Activated T-helper 2 cell treated with anti-CD3 and anti-CD28 coated beads, Interferon-gamma antibody, Interleukin-2, Interleukin-4, amounts not matched to agents 10 μg/mL and 5 μg/mL and 100 μg/mL, durations not matched to agents 14 hours and 24 hours and 36 hours (primary cell): ENCODE results near the gene GRIK3. TPM values are rescaled to one million over a fixed set of nuclear protein-coding genes. Genes with fewer than 3 reads are reported as not detected.
"Not testable (repeated sequence)": the region's sequence is repeated elsewhere in the genome, so short reads cannot be mapped to it uniquely, and the experiment has no call there.

ENCODE experiments used
- DNase-seq: peaks from one replicate; pipeline ENCODE4 v3.0.0; 2021; ENCODE audit warnings: low spot score
- H3K27ac Mint-ChIP-seq: one replicate; pipeline ENCODE4 v1.8.0; 2021; ENCODE audit warnings: mixed read lengths
- H3K27me3 Mint-ChIP-seq: one replicate; pipeline ENCODE4 v1.8.0; 2021; ENCODE audit warnings: low read depth, mixed read lengths
- H3K36me3 Mint-ChIP-seq: one replicate; pipeline ENCODE4 v1.8.0; 2021; ENCODE audit warnings: low read depth, mixed read lengths
- H3K4me1 Mint-ChIP-seq: one replicate; pipeline ENCODE4 v1.8.0; 2021; ENCODE audit warnings: low read depth, mixed read lengths
- H3K4me3 Mint-ChIP-seq: one replicate; pipeline ENCODE4 v1.8.0; 2021; ENCODE audit warnings: low read depth, mild to moderate bottlenecking, moderate library complexity, mixed read lengths
- H3K9me3 Mint-ChIP-seq: one replicate; pipeline ENCODE4 v1.8.0; 2021; ENCODE audit warnings: mixed read lengths
- intact Hi-C: fragments of 100-400 bp; cut with micrococcal nuclease; formaldehyde crosslinking; loops from one replicate; pipeline ENCODE4 v1.15.1; 2023
- total RNA-seq: library from RNA; stranded (reverse); gene quantifications from 2 replicates; pipeline ENCODE4 v1.2.3, GENCODE V29; 2022

Gene GRIK3
- total RNA-seq, 1 donor from 2014 or later, result not detected

DNA sequence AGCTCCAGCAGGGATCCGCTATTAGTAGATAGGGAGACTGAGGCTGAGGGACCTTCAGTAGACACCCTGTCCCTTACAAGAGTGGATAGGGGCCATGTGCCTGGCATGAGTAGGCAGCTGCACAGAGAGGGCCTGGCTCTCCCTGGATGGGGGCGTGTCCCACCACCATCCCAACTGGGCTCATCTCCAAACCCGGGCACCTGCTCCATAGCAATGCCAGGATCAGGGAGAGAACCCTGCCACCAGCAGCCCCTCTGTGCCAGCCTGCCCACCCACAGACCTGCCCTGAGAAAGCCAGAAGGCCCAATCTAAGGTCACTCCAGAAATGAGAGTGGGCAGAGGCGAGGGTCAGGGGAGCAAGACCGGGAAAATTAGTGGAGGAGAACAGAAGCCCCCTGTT, 121.3 kb downstream of the GRIK3 start:
- Mint-ChIP-seq H3K4me3 (no peak overlapping the region), H3K27me3 (no peaks in the 10 kb centered on the region), H3K36me3 (no peaks in the 10 kb centered on the region), H3K9me3 (no peaks in the 10 kb centered on the region), H3K27ac (no peak overlapping the region), H3K4me1 (no peaks in the 10 kb centered on the region)
- DNase-seq, result no peak
- intact Hi-C loops, result no loop called here

DNA sequence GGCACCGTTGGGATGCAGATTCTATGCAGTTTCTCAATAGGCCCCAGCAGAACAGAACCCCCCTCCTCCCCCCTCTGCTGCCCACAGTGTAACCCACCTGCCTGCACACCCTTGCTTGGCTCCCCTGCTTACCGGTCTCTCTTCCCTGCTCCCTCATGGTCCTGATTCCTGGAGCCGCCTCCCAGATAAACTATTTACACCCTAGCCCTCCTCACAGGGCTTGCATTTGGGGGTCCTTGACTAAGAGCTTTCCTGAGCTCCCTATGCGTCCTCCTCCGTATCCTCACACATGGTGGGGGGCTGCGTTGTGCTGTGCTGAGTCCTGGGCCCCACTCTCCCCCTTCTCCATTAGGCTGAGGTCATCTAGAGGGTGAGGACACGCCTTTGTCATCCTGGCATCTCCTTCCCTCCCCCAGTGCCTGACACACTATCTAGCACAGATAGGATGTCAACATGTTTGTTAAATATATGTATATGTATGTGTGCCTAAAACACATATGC, 121.9 kb downstream of the GRIK3 start:
- H3K9me3 Mint-ChIP-seq, result no peaks in the 10 kb centered on the region
- H3K27ac Mint-ChIP-seq, result no peak overlapping the region
- H3K36me3 Mint-ChIP-seq, result no peaks in the 10 kb centered on the region
- no peaks in the 10 kb centered on the region for H3K27me3 Mint-ChIP-seq
- H3K4me1 Mint-ChIP-seq, result no peaks in the 10 kb centered on the region
- no peak for DNase-seq
- H3K4me3 Mint-ChIP-seq, result no peak overlapping the region
- intact Hi-C loops, result no loop called here

DNA sequence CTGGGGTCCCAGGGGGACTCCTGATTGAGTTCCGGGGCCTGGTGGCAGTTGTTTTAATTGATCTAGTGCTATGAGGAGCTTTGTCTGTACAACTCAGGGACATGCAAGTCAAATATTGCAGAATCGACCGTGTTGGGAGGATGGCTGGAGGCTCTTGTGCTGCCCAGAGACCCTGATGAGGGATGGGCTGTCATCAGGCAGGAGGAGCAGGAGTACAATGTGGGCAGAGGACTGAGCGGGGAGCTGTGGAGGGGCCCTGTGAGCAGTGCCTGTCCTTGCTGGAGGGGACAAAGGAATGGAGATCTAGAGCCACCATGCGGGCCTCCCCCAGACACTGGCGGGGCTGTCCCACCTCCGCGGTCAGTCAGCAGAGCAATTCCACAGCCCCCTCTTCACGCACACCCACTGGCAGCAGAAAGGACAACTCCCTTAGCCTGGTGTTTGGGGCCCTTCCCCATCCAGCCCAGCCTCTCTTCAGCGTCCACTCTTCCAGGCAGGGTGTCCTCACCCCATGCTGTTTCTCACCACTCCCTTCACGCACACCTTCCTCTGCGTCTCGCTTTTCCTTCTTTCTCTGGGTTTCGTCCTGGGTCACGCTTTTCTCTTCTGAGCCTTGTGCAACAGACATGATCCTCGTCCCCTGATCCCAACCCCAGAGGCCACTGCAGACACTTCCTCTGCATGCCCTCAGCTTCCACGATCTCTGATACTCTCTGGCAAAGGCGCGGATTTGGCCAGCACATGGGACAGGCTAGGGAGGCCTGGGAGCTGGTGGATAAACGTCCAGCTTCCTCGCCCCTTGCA, 122.6 kb downstream of the GRIK3 start:
- intact Hi-C loops, result no loop called here
- no peak overlapping the region for H3K4me3 Mint-ChIP-seq
- no peaks in the 10 kb centered on the region for H3K27me3 Mint-ChIP-seq
- DNase-seq, result no peak
- no peaks in the 10 kb centered on the region for H3K9me3 Mint-ChIP-seq
- no peaks in the 10 kb centered on the region for H3K36me3 Mint-ChIP-seq
- H3K4me1 Mint-ChIP-seq, result no peaks in the 10 kb centered on the region
- H3K27ac Mint-ChIP-seq, result no peak overlapping the region

DNA sequence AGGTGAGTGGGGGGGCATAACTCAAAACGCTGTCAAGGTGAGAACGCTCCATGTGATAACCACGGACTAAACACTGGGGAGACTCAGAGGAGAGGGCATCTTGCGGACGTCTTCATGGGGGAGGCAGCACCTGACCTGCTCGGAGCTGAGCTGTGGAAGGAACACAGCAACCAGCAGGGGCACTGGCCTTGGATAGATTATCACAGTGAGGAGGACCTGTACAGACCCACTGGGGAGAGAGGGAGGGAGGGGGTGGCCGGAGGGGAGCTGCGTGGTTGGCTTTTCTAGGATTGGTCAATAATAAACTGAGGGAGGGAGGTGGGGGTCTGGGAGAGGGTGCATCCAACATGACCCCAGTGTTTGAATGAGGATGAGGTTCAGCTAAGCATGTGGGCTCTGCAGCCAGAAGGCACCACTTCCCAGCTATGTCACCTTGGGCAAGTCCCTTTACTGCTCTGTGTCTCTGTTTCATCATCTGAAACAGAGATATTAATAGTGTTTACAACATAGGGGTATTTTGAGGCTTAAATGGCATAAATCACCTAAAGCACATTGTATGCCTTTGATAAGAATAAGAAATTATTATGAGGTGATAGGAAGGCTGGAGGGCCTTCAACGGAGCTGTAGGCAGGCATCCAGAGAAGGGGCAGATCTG, 123.3 kb downstream of the GRIK3 start:
- Mint-ChIP-seq H3K4me1 (no peaks in the 10 kb centered on the region), H3K9me3 (no peaks in the 10 kb centered on the region), H3K4me3 (no peak overlapping the region), H3K27me3 (no peaks in the 10 kb centered on the region), H3K27ac (no peak overlapping the region), H3K36me3 (no peaks in the 10 kb centered on the region)
- no peak for DNase-seq
- intact Hi-C loops, result no loop called here

DNA sequence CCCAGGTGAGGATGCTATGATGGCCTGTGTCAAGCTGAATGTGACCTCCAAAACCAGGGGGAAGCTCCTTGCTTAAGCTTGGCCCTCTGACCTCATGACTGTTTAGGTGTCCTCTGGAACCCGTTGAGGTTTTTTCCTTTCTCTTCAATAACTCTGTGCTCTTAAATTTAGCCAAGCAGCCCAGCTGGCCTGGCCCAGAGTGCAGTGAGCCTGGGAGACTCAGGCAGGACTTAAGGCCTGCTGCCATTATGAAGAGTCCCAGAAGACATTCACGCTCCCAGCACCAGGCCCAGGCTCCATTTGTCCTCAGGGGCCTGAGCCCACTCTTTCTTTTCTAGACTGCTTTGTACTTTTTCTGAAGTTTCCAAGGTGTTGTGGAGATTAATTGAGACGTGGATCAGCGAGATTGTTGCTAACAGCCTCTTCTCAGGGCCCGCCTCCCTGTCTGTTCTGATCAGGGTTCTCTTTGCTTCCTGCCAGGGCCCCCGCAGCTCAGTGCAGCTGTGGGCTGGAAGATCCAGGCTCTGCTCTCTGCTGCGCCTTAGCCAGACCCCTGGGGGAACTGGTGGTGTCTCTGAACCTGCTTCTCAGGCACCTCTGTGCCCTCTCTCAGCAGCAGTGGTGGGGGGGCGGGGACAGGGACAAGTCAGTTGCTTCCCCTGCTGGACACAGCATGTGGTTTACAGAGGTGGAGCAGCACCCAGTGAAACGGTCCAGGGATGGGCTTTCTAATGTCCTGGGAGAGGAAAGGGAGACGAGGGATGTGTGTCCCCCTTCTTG, 124.2 kb downstream of the GRIK3 start:
- H3K4me1 Mint-ChIP-seq, result no peaks in the 10 kb centered on the region
- no peaks in the 10 kb centered on the region for H3K27me3 Mint-ChIP-seq
- H3K4me3 Mint-ChIP-seq, result no peak overlapping the region
- no peak overlapping the region for H3K27ac Mint-ChIP-seq
- DNase-seq, result no peak
- H3K36me3 Mint-ChIP-seq, result no peaks in the 10 kb centered on the region
- intact Hi-C loops, result no loop called here
- H3K9me3 Mint-ChIP-seq, result no peaks in the 10 kb centered on the region

DNA sequence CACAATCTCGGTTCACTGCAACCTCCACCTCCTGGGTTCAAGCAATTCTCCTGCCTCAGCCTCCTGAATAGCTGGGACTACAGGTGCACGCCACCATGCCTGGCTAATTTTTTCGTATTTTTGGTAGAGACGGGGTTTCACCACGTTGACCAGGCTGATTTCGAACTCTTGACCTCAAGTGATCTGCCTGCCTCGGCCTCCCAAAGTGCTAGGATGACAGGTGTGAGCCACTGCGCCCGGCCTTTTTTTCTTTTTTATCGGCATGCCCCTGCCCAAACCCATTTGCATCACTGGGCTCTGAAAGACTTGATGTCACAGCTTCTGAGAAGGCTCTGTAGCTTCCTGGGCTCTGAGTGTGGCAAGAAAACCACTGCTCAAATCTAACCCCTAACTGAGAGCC, 125.0 kb downstream of the GRIK3 start:
- intact Hi-C loops, H3K4me1 Mint-ChIP-seq, H3K36me3 Mint-ChIP-seq, DNase-seq, H3K27me3 Mint-ChIP-seq, H3K27ac Mint-ChIP-seq, H3K4me3 Mint-ChIP-seq, H3K9me3 Mint-ChIP-seq: not testable (repeated sequence)

DNA sequence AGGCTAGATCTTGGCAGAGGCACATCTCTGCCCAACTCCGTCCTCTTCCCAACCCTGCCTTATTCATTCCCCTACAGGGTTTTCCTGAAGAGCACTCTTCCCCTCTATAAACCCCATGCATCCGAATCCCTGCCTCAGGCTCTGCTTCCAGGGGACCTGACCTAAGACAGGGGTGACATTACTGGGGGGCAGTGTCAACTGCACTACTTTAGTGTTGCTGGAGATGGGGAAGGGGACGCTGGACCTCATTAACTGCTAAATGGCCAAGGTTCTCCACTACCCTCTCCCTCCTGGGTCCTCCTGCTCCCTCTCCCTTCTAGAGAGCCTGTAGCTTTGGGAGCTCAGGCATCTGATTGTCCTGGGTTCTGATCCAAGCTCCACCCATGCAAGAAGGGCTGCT, 126.2 kb downstream of the GRIK3 start:
- Mint-ChIP-seq H3K36me3 (no peaks in the 10 kb centered on the region), H3K4me3 (no peak overlapping the region), H3K27ac (no peak overlapping the region), H3K27me3 (peaks cover 2% of the 10 kb centered on the region), H3K4me1 (no peaks in the 10 kb centered on the region), H3K9me3 (no peaks in the 10 kb centered on the region)
- no peak for DNase-seq
- intact Hi-C loops, result no loop called here

DNA sequence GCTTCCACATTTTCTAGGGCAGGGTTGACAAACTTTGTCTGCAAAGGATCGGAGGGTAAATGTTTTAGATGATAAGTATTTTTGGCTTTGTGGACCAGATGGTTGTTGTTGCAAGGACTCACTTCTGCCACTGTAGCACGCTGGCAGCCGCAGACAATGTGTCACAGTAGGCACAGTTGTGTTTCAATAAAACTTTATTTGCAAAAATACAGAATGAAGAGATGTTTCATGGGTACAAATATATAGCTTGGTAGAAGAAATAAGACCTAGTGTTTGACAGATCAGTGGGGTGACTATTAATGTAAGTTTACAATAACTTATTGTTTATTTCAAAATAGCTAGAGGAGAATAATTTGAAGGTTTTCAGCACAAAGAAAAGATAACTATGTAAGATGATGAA, 127.8 kb downstream of the GRIK3 start:
- Mint-ChIP-seq H3K4me1 (no peaks in the 10 kb centered on the region), H3K9me3 (no peaks in the 10 kb centered on the region), H3K36me3 (no peaks in the 10 kb centered on the region), H3K27me3 (peaks cover 2% of the 10 kb centered on the region), H3K27ac (no peak overlapping the region), H3K4me3 (no peak overlapping the region)
- DNase-seq, result no peak
- intact Hi-C loops, result no loop called here

DNA sequence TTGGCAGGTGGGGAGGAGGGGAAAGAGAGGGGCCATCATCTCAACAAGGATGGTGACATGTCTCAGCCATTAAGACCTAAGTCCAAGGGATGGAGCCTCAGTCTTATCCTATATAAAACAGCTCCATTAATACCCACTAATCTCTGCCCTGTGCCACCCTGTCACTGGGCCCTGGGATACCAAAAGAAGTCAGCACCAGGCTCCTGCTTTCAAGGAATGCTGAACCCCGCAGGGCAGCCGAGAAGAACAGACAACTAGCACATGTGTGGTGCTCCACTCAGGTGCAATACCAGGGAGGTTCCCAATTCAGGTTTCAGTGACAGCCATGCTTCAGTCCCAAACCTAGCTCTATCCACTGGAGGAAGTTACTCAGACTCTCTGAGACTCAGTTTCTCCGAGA, 128.4 kb downstream of the GRIK3 start:
- H3K9me3 Mint-ChIP-seq, result no peaks in the 10 kb centered on the region
- H3K27ac Mint-ChIP-seq, result no peak overlapping the region
- H3K27me3 Mint-ChIP-seq, result peaks cover 2% of the 10 kb centered on the region
- H3K36me3 Mint-ChIP-seq, result no peaks in the 10 kb centered on the region
- DNase-seq, result no peak
- intact Hi-C loops, result no loop called here
- H3K4me3 Mint-ChIP-seq, result no peak overlapping the region
- H3K4me1 Mint-ChIP-seq, result no peaks in the 10 kb centered on the region

DNA sequence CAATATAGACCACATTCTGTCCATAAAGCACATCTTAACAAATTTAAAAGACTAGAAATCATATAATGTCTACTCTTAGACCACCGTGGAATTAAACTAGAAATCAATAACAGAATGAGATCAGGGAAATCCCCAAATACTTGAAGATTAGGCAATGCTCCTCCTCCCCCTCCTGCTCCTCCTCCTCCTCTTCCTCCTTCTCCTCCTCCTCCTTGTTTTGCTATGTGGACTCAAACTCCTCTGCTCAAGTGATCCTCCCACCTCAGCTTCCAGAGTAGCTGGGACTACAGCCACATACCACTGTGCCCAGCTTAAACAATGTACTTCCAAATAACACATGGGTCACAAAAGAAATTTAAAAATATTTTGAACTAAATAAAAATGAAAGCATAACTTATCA, 134.2 kb downstream of the GRIK3 start:
- Mint-ChIP-seq H3K27me3 (peaks cover 4% of the 10 kb centered on the region), H3K27ac (no peak overlapping the region), H3K36me3 (no peaks in the 10 kb centered on the region), H3K9me3 (no peaks in the 10 kb centered on the region), H3K4me3 (no peak overlapping the region), H3K4me1 (no peaks in the 10 kb centered on the region)
- DNase-seq, result no peak
- intact Hi-C loops, result no loop called here

DNA sequence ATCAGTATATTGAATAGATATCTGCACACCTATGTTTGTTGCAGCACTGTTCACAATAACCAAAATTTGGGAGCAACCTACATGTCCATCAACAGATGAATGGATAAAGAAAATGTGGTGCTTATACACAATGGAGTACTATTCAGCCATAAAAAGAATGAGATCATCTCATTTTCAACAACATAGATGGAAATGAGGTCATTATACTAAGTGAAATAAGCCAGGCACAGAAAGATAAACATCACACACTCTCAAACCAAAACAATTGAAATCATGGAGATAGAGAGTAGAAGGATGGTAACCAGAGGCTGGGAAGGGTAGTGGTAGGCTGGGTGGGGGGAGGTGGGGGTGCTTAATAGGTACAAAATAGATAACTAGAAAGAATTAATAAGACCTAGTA, 136.5 kb downstream of the GRIK3 start:
- intact Hi-C loops, H3K36me3 Mint-ChIP-seq, H3K4me3 Mint-ChIP-seq, DNase-seq, H3K27me3 Mint-ChIP-seq, H3K9me3 Mint-ChIP-seq, H3K4me1 Mint-ChIP-seq, H3K27ac Mint-ChIP-seq: not testable (repeated sequence)

DNA sequence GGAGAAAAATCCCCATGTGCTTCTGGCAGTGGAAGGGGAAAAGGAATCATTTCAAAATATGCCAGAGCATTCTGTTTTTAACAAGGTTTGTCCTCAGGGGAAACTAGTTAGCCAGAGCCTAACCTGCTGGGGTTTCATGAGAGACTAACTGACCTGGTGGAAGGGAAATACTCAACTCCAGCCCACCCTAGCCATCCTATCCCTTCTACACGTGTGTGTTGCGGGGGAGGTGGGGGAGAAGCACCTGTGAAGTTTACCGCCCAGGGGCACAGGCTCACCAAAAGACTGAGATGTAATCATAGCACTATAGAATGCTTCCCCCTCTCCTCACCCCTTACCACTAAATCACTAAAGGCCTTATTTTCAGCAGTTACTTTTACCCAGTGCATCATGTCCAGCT, 139.5 kb downstream of the GRIK3 start:
- Mint-ChIP-seq H3K36me3 (no peaks in the 10 kb centered on the region), H3K27me3 (peaks cover 2% of the 10 kb centered on the region), H3K9me3 (no peaks in the 10 kb centered on the region), H3K27ac (no peak overlapping the region), H3K4me3 (no peak overlapping the region), H3K4me1 (no peaks in the 10 kb centered on the region)
- no peak for DNase-seq
- intact Hi-C loops, result no loop called here

DNA sequence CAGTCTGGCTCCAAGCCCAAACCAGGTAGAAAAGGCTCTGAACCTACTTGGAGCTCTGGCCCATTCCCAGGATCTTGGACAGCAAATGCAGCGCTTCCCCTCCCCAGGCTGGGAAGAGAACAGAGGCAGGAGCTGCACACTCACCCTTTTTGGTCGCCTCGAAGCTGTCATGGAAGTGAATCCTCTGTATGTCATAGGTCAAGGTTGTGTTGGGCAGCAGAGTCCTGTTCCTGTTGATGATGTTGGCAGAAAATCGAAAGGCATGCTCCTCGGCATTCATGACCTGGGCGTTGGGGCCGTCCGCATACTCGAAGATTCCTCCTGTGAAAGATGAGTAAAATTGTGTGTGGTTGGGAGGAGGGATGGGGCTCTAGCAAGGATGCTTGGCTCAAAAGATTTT, 143.5 kb downstream of the GRIK3 start:
- intact Hi-C loops, result no loop called here
- H3K4me1 Mint-ChIP-seq, result no peaks in the 10 kb centered on the region
- peak; percentile 3 for DNase-seq
- no peaks in the 10 kb centered on the region for H3K27me3 Mint-ChIP-seq
- no peak overlapping the region for H3K4me3 Mint-ChIP-seq
- H3K9me3 Mint-ChIP-seq, result no peaks in the 10 kb centered on the region
- no peak overlapping the region for H3K27ac Mint-ChIP-seq
- H3K36me3 Mint-ChIP-seq, result no peaks in the 10 kb centered on the region
